Fibroblast of pulmonary artery (primary cell): ENCODE measurements around the gene PSTK.

Experiments used
- DNase-seq: peaks from one replicate; pipeline ENCODE4 v3.0.0-alpha.2; 2010; ENCODE audit warnings: low read depth
- H3K4me3 ChIP-seq: replicated peaks from 2 replicates; pipeline ENCODE4 v1.5.1; 2011; ENCODE audit warnings: low read depth, mild to moderate bottlenecking, control low read depth, low read length, moderate library complexity
- TF ChIP-seq, protein P1 (sequence below): IDR thresholded peaks from 2 replicates; pipeline ENCODE4 v1.5.1; 2011; ENCODE audit warnings: mild to moderate bottlenecking, control low read depth, low read length, inconsistent platforms; ENCODE audit errors: missing control alignments

PSTK gene

DNA sequence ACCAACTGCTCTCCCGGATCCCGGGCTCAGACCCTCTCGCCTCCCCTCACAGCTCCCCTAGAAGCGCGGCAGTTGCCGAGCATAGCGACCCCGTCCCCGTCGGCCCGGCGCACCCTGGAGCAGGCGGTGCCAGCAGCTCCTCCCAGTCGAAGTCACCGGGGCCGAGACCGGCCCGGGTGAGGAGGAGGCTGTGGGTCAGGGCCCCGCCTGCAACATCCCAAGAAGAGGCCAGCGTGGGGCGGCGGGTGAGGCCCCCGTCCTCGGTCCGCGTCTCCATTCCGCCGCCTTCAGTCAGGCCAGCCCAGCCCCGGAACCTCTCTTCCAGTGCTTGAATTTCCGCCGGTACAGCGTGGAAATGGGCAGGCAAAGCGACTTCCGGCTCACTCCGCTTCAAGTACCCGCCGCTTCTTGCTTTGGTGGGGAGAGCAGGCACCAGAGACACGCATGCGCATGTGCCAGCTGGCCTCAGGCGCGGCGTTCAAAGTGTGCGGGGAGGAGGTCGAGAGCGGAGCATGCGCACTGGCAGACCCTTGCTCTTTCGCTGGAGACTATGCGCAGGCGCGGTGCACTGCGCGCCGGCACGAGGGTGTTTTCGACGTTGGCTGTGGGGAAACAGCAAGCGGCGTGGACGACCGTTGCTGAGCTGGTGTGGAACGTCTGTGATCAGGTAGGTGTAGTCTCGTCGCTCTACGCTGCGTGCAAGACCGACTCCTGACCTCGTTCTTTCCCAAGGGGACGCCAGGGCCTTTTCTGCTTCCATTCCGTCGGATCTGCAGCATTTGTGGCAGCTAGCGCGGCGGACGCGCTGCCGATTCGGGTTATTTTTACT lies 26.1 kb upstream of the PSTK start, which contains the start of gene C10orf88:
Gene C10orf88, minus strand, starts transcription at position 326 of the 829 bp plus-strand sequence. Its CDS starts 49 bp downstream, at position 277.
- DNase-seq: peak; percentile 100
- H3K4me3 ChIP-seq: peak within 1 kb of the TSS; percentile 78
- TF ChIP-seq, protein P1, sequence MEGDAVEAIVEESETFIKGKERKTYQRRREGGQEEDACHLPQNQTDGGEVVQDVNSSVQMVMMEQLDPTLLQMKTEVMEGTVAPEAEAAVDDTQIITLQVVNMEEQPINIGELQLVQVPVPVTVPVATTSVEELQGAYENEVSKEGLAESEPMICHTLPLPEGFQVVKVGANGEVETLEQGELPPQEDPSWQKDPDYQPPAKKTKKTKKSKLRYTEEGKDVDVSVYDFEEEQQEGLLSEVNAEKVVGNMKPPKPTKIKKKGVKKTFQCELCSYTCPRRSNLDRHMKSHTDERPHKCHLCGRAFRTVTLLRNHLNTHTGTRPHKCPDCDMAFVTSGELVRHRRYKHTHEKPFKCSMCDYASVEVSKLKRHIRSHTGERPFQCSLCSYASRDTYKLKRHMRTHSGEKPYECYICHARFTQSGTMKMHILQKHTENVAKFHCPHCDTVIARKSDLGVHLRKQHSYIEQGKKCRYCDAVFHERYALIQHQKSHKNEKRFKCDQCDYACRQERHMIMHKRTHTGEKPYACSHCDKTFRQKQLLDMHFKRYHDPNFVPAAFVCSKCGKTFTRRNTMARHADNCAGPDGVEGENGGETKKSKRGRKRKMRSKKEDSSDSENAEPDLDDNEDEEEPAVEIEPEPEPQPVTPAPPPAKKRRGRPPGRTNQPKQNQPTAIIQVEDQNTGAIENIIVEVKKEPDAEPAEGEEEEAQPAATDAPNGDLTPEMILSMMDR: no peak

DNA sequence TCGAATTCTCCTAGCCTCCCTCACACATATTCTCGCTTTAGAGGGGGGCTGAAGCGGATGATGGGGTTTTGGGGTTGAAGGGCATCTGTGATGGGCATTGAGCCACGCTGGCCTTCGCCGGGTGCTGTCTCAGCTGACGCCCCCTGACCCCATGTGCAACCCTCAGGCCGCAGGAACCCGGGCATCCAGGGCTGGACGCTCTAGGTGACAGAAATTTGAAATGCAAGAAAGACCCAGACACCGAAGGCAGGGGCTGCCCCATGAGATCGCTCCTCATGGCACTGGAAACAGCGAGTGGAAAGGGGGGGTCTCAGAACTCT lies 25.5 kb upstream of the PSTK start:
- no peak for DNase-seq
- TF ChIP-seq, protein P1: no peak
- peak overlapping the region; percentile 78 for H3K4me3 ChIP-seq

DNA sequence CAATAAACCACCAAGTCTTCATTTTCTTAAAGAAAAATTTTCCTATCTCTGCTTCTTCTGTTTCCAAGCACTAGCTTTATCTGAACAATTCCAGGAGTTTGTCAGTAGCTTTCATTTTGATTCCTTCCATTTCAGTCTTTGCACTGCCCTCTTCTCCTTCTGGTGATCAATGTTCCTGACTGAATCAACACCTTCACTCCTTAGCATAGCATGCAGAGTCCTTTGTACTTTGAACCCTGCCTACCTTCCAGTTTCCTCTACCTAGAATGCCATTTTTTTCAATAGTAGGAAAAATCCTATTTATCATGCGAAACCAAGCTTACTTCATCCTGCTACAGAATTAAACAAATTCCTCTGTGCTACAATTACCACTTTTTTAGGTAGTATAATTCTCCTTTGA lies 24.3 kb upstream of the PSTK start:
- no peak overlapping the region for H3K4me3 ChIP-seq
- no peak for DNase-seq
- TF ChIP-seq, protein P1: no peak

DNA sequence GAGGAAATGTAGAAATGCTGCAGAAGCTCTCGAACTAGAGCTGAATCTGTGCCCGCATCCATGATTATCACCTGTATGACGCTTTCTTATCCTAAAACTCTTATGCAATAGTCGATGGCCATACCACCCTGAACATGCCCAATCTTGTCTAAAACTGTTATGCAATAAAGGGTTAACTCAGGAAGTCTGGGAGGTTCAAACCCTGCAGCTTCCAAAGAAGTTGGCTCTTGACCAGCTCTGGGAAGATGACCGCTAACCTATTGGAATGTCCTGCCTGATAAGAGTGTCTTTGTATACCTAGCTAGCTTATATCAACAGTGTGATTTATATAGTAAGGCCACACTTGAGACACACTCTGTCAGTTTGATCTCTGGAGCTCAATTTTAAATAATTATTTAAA lies 22.7 kb upstream of the PSTK start:
- DNase-seq: peak; percentile 21
- H3K4me3 ChIP-seq: no peak overlapping the region
- TF ChIP-seq, protein P1: no peak

DNA sequence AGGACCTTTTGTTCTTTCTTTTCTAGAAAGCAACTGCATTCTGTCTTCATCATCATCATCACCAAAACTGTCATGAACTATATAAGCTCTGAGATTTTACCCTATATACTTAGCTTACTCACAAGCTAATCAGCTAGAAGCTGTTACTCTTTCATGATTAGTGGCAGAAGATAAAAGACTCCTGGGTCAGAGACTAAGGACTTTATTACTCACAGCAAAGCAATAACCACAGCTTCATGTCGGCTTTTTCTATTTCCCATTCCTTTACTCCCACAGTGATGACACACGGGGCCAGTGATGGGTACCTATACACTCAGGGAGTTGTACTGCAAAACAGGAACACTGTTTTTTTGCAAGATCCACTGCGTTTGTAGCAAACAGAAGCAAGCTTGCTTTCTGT lies 17.8 kb upstream of the PSTK start:
- H3K4me3 ChIP-seq: no peak overlapping the region
- no peak for DNase-seq
- TF ChIP-seq, protein P1: no peak

DNA sequence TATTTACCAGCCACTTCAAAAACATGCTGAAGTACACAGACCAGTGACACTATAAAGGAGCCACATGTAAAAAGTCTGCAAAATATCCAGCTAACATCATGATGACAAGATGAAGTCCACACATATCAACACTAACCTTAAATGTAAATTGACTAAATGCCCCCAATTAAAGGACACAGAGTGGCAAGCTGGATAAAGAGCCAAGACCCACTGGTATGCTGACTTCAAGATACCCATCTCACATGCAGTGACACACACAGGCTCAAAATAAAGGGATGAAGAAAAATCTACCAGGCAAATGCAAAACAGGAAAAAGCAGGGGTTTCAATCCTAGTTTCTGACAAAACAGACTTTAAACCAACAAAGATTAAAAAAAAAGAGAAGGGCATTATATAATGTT lies 13.3 kb upstream of the PSTK start:
- no peak overlapping the region for H3K4me3 ChIP-seq
- TF ChIP-seq, protein P1: no peak
- no peak for DNase-seq

DNA sequence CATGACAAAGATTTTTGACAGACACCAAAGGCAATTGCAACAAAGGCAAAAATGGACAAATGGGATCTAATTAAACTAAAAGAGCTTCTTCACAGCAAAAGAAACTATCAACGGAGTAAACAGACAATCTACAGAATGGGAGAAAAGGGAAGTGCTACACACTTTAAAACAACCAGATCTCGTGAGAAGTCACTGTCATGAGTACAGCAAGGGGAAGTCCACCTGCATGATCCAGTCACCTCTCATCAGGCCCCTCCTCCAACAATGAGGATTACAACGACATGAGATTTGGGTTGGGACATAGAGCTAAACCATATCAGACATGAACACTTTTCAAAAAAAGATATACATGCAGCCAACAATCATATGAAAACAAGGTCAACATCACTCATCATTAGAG lies 11.5 kb upstream of the PSTK start:
- TF ChIP-seq, protein P1: no peak
- DNase-seq: no peak
- H3K4me3 ChIP-seq: no peak overlapping the region
